K562 (cell line): Measurements from ENCODE around the gene ZNF442. TPM values are rescaled to one million over a fixed set of nuclear protein-coding genes. Genes with fewer than 3 reads are reported as not detected.

Experiments
- polyA plus RNA-seq, 8 experiments: library from polyadenylated mRNA; depleted of rRNA in 4 of 8; stranded (reverse) in 5 of 8; unstranded in 3 of 8; fragments of >200 nt; fragmentation: Nextera tagmentation in 2 of 8; fragmentation: Illumina TruSeq in 1 of 8; extraction: Ambion mirVana in 2 of 8; extraction: Trizol in 1 of 8; gene quantifications; 2 replicates each; pipeline versions ENCODE4 v1.2.1 to v1.2.3, GENCODE V29; 2011 to 2014; ENCODE audit warnings: inconsistent platforms in 1 of 8, missing spikeins in 1 of 8
- small RNA-seq: library from RNA; depleted of rRNA; stranded (forward); fragments of <200 nt; gene quantifications from one replicate; pipeline ENCODE3, GENCODE V24; 2014
- total RNA-seq, 7 experiments: library from RNA; depleted of rRNA in 6 of 7; stranded (reverse); fragments of >200 nt in 6 of 7; fragmentation: Illumina TruSeq in 2 of 7; extraction: Trizol in 2 of 7; gene quantifications; 2 replicates each; pipeline versions ENCODE4 v1.2.1 to v1.2.3, GENCODE V29; 2011 to 2021; ENCODE audit warnings: low replicate concordance in 1 of 7

The ZNF442 gene
- total and polyA plus RNA-seq, 9 of the 15 experiments (the other 6 are each of a cell fraction or from before 2014, with no cell fraction given) = 1.7 to 7.0 (median 4.1) TPM

Small RNA genes lying within 50 kb of the gene (small RNA-seq; reads per million reads assigned to genes)
- not detected for gene RPS29P23

Other genes starting within 250 kb of the ZNF442 start
Only the 7 nearest of the 11 such genes appear.
- gene ZNF136, start 202.6 kb downstream of the ZNF442 start, total RNA-seq (2014; rRNA removed) = 3.5 and 4.5 TPM in 2 replicates
- 4.2 and 5.1 TPM in 2 replicates for gene ZNF136, start 202.6 kb downstream of the ZNF442 start, total RNA-seq (2014; rRNA removed; fragmentation: Illumina TruSeq; extraction: Trizol)
- 4.1 and 5.3 TPM in 2 replicates for gene ZNF136, start 202.6 kb downstream of the ZNF442 start, total RNA-seq (2015; rRNA removed; fragmentation: Illumina TruSeq; extraction: Trizol)
- gene ZNF136, start 202.6 kb downstream of the ZNF442 start, total RNA-seq (2021) = 2.4 and 2.7 TPM in 2 replicates
- gene ZNF136, start 202.6 kb downstream of the ZNF442 start, polyA plus RNA-seq (2011; rRNA removed) = 2.9 and 4.5 TPM in 2 replicates
- 3.1 and 3.4 TPM in 2 replicates for gene ZNF136, start 202.6 kb downstream of the ZNF442 start, polyA plus RNA-seq (2014; fragmentation: Illumina TruSeq; extraction: Trizol)
- 1 to 10 TPM; 1.0 to 2.5 TPM for gene ZNF136, start 202.6 kb downstream of the ZNF442 start, polyA plus RNA-seq (2014; fragmentation: Nextera tagmentation; extraction: Ambion mirVana)
- 2.9 and 4.1 TPM in 2 replicates for gene ZNF136, start 202.6 kb downstream of the ZNF442 start, polyA plus RNA-seq (2014; rRNA removed)
- gene ZNF44, start 70.8 kb downstream of the ZNF442 start, total RNA-seq (2014; rRNA removed) = 2.6 and 3.2 TPM in 2 replicates
- gene ZNF44, start 70.8 kb downstream of the ZNF442 start, total RNA-seq (2014; rRNA removed; fragmentation: Illumina TruSeq; extraction: Trizol) = 8.3 TPM in 2 replicates
- gene ZNF44, start 70.8 kb downstream of the ZNF442 start, total RNA-seq (2015; rRNA removed; fragmentation: Illumina TruSeq; extraction: Trizol) = 7.7 and 8.2 TPM in 2 replicates
- 3.2 and 3.9 TPM in 2 replicates for gene ZNF44, start 70.8 kb downstream of the ZNF442 start, total RNA-seq (2021)
- gene ZNF44, start 70.8 kb downstream of the ZNF442 start, polyA plus RNA-seq (2011; rRNA removed) = 2.7 and 4.4 TPM in 2 replicates
- gene ZNF44, start 70.8 kb downstream of the ZNF442 start, polyA plus RNA-seq (2014; fragmentation: Illumina TruSeq; extraction: Trizol) = 5.3 and 5.5 TPM in 2 replicates
- 1 to 10 TPM; 2.7 to 5.7 TPM for gene ZNF44, start 70.8 kb downstream of the ZNF442 start, polyA plus RNA-seq (2014; fragmentation: Nextera tagmentation; extraction: Ambion mirVana)
- gene ZNF44, start 70.8 kb downstream of the ZNF442 start, polyA plus RNA-seq (2014; rRNA removed) = 3.9 and 4.4 TPM in 2 replicates
- 0.73 and 0.98 TPM in 2 replicates for gene ZNF563, start 32.0 kb downstream of the ZNF442 start, total RNA-seq (2014; rRNA removed)
- gene ZNF563, start 32.0 kb downstream of the ZNF442 start, total RNA-seq (2014; rRNA removed; fragmentation: Illumina TruSeq; extraction: Trizol) = 1.2 and 1.3 TPM in 2 replicates
- gene ZNF563, start 32.0 kb downstream of the ZNF442 start, total RNA-seq (2015; rRNA removed; fragmentation: Illumina TruSeq; extraction: Trizol) = 1.6 and 1.7 TPM in 2 replicates
- 0.69 and 1.5 TPM in 2 replicates for gene ZNF563, start 32.0 kb downstream of the ZNF442 start, total RNA-seq (2021)
- 0.57 and 0.67 TPM in 2 replicates for gene ZNF563, start 32.0 kb downstream of the ZNF442 start, polyA plus RNA-seq (2011; rRNA removed)
- gene ZNF563, start 32.0 kb downstream of the ZNF442 start, polyA plus RNA-seq (2014; fragmentation: Illumina TruSeq; extraction: Trizol) = 1.1 and 1.3 TPM in 2 replicates
- under 1 TPM; 0.37 to 0.74 TPM for gene ZNF563, start 32.0 kb downstream of the ZNF442 start, polyA plus RNA-seq (2014; fragmentation: Nextera tagmentation; extraction: Ambion mirVana)
- 1.00 and 2.9 TPM in 2 replicates for gene ZNF563, start 32.0 kb downstream of the ZNF442 start, polyA plus RNA-seq (2014; rRNA removed)
- 2.7 and 3.2 TPM in 2 replicates for gene ZNF799, start 35.6 kb upstream of the ZNF442 start, total RNA-seq (2014; rRNA removed)
- gene ZNF799, start 35.6 kb upstream of the ZNF442 start, total RNA-seq (2014; rRNA removed; fragmentation: Illumina TruSeq; extraction: Trizol) = 4.6 TPM in 2 replicates
- gene ZNF799, start 35.6 kb upstream of the ZNF442 start, total RNA-seq (2015; rRNA removed; fragmentation: Illumina TruSeq; extraction: Trizol) = 4.5 and 5.5 TPM in 2 replicates
- gene ZNF799, start 35.6 kb upstream of the ZNF442 start, total RNA-seq (2021) = 2.9 and 3.6 TPM in 2 replicates
- 3.4 and 4.5 TPM in 2 replicates for gene ZNF799, start 35.6 kb upstream of the ZNF442 start, polyA plus RNA-seq (2011; rRNA removed)
- gene ZNF799, start 35.6 kb upstream of the ZNF442 start, polyA plus RNA-seq (2014; fragmentation: Illumina TruSeq; extraction: Trizol) = 2.7 and 3.1 TPM in 2 replicates
- gene ZNF799, start 35.6 kb upstream of the ZNF442 start, polyA plus RNA-seq (2014; fragmentation: Nextera tagmentation; extraction: Ambion mirVana) = 1 to 10 TPM in 1 of 2 experiments, under 1 TPM in 1; 0.63 to 2.2 TPM
- 1.6 and 2.1 TPM in 2 replicates for gene ZNF799, start 35.6 kb upstream of the ZNF442 start, polyA plus RNA-seq (2014; rRNA removed)
- 1.4 and 1.7 TPM in 2 replicates for gene ZNF443, start 75.3 kb upstream of the ZNF442 start, total RNA-seq (2014; rRNA removed)
- 4.9 and 5.2 TPM in 2 replicates for gene ZNF443, start 75.3 kb upstream of the ZNF442 start, total RNA-seq (2014; rRNA removed; fragmentation: Illumina TruSeq; extraction: Trizol)
- gene ZNF443, start 75.3 kb upstream of the ZNF442 start, total RNA-seq (2015; rRNA removed; fragmentation: Illumina TruSeq; extraction: Trizol) = 3.8 and 4.1 TPM in 2 replicates
- 2.2 and 2.8 TPM in 2 replicates for gene ZNF443, start 75.3 kb upstream of the ZNF442 start, total RNA-seq (2021)
- gene ZNF443, start 75.3 kb upstream of the ZNF442 start, polyA plus RNA-seq (2011; rRNA removed) = 3.2 and 4.1 TPM in 2 replicates
- 2.1 and 2.5 TPM in 2 replicates for gene ZNF443, start 75.3 kb upstream of the ZNF442 start, polyA plus RNA-seq (2014; fragmentation: Illumina TruSeq; extraction: Trizol)
- 1 to 10 TPM; 2.0 to 4.0 TPM for gene ZNF443, start 75.3 kb upstream of the ZNF442 start, polyA plus RNA-seq (2014; fragmentation: Nextera tagmentation; extraction: Ambion mirVana)
- gene ZNF443, start 75.3 kb upstream of the ZNF442 start, polyA plus RNA-seq (2014; rRNA removed) = 0.77 and 1.5 TPM in 2 replicates
- gene ZNF709, start 119.1 kb upstream of the ZNF442 start, total RNA-seq (2014; rRNA removed) = 0.12 and 0.18 TPM in 2 replicates
- gene ZNF709, start 119.1 kb upstream of the ZNF442 start, total RNA-seq (2014; rRNA removed; fragmentation: Illumina TruSeq; extraction: Trizol) = 0.48 and 0.69 TPM in 2 replicates
- gene ZNF709, start 119.1 kb upstream of the ZNF442 start, total RNA-seq (2015; rRNA removed; fragmentation: Illumina TruSeq; extraction: Trizol) = 0.58 and 0.64 TPM in 2 replicates
- 0.27 and 0.63 TPM in 2 replicates for gene ZNF709, start 119.1 kb upstream of the ZNF442 start, total RNA-seq (2021)
- 0.36 and 0.69 TPM in 2 replicates for gene ZNF709, start 119.1 kb upstream of the ZNF442 start, polyA plus RNA-seq (2011; rRNA removed)
- gene ZNF709, start 119.1 kb upstream of the ZNF442 start, polyA plus RNA-seq (2014; fragmentation: Illumina TruSeq; extraction: Trizol) = 0.11 and 0.13 TPM in 2 replicates
- under 1 TPM; 0.13 to 0.15 TPM for gene ZNF709, start 119.1 kb upstream of the ZNF442 start, polyA plus RNA-seq (2014; fragmentation: Nextera tagmentation; extraction: Ambion mirVana)
- gene ZNF709, start 119.1 kb upstream of the ZNF442 start, polyA plus RNA-seq (2014; rRNA removed) = 0.07 and 0.22 TPM in 2 replicates
- 5.2 and 6.7 TPM in 2 replicates for gene ZNF564, start 185.8 kb upstream of the ZNF442 start, total RNA-seq (2014; rRNA removed)
- gene ZNF564, start 185.8 kb upstream of the ZNF442 start, total RNA-seq (2014; rRNA removed; fragmentation: Illumina TruSeq; extraction: Trizol) = 7.0 and 10.8 TPM in 2 replicates
- gene ZNF564, start 185.8 kb upstream of the ZNF442 start, total RNA-seq (2015; rRNA removed; fragmentation: Illumina TruSeq; extraction: Trizol) = 6.1 and 6.4 TPM in 2 replicates
- 6.0 and 8.1 TPM in 2 replicates for gene ZNF564, start 185.8 kb upstream of the ZNF442 start, total RNA-seq (2021)
- 4.5 and 5.4 TPM in 2 replicates for gene ZNF564, start 185.8 kb upstream of the ZNF442 start, polyA plus RNA-seq (2011; rRNA removed)
- 5.1 TPM in 2 replicates for gene ZNF564, start 185.8 kb upstream of the ZNF442 start, polyA plus RNA-seq (2014; fragmentation: Illumina TruSeq; extraction: Trizol)
- gene ZNF564, start 185.8 kb upstream of the ZNF442 start, polyA plus RNA-seq (2014; fragmentation: Nextera tagmentation; extraction: Ambion mirVana) = 1 to 10 TPM; 1.4 to 2.1 TPM
- gene ZNF564, start 185.8 kb upstream of the ZNF442 start, polyA plus RNA-seq (2014; rRNA removed) = 4.0 and 5.6 TPM in 2 replicates